B cell (primary cell): Measurements from ENCODE around the gene RTBDN. TPM values are rescaled to one million over a fixed set of nuclear protein-coding genes. Genes with fewer than 3 reads are reported as not detected.
"Not testable (repeated sequence)": the region's sequence is repeated elsewhere in the genome, so short reads cannot be mapped to it uniquely, and the experiment has no call there.

Source experiments
- ATAC-seq: fragments of 200-7000 bp; cut with Tn5 transposase; one replicate; pipeline ENCODE4 v1.10.0; 2021; ENCODE audit warnings: low read depth, mild to moderate bottlenecking, moderate number of reproducible peaks, moderate library complexity
- CTCF ChIA-PET: fragments of 350-600 bp; sonication (Branson Sonifier 250); formaldehyde crosslinking; loops from one replicate; lab custom pipeline; 2021; ENCODE audit warnings: antibody characterized with exemption, inconsistent platforms; lab: Charles Lee
- POLR2A ChIA-PET: fragments of 350-600 bp; sonication (Branson Sonifier 250); formaldehyde crosslinking; loops from one replicate; lab custom pipeline; 2021; ENCODE audit warnings: antibody characterized with exemption; lab: Charles Lee
- DNase-seq: peaks from one replicate; pipeline ENCODE4 v3.0.0; 2013
- H2AFZ ChIP-seq: 2 replicates; pipeline ENCODE4 v1.6.1; 2012; ENCODE audit warnings: mild to moderate bottlenecking, low read depth, low read length; ENCODE audit not compliant: insufficient read depth, poor library complexity, severe bottlenecking
- H3K27ac ChIP-seq, 2 donors: 1 replicate in 1 of 2; 2 replicates in 1 of 2; pipeline ENCODE4 v1.5.1; 2012 to 2013; ENCODE audit warnings: low read length in 2 of 2, mild to moderate bottlenecking in 2 of 2, moderate library complexity in 1 of 2
- H3K27me3 ChIP-seq, 4 experiments: fragments of 200-600 bp in 1 of 4; sonication (generic) in 1 of 4; replicated peaks in 1 of 4; 1 replicate in 2 of 4; 2 replicates in 2 of 4; pipeline versions ENCODE4 v1.6.1 to v1.7.0; 2013 to 2016; ENCODE audit warnings: low read length in 3 of 4, mild to moderate bottlenecking in 2 of 4, mixed read lengths in 1 of 4, moderate library complexity in 1 of 4; ENCODE audit not compliant: insufficient read depth in 4 of 4, control insufficient read depth in 3 of 4; ENCODE audit errors: control extremely low read depth in 1 of 4
- H3K36me3 ChIP-seq, 2 experiments: replicated peaks in 1 of 2; 1 replicate in 1 of 2; 2 replicates in 1 of 2; pipeline versions ENCODE4 v1.6.1 to v1.7.1; 2013; ENCODE audit warnings: low read length in 1 of 2; ENCODE audit not compliant: insufficient read depth in 2 of 2, control insufficient read depth in 1 of 2; ENCODE audit errors: control extremely low read depth in 1 of 2, extremely low read depth in 1 of 2
- H3K4me1 ChIP-seq, 2 donors: fragments of 200-600 bp in 1 of 2; sonication (generic) in 1 of 2; 1 replicate in 1 of 2; 2 replicates in 1 of 2; pipeline versions ENCODE4 v1.5.1 to v1.6.1; 2013 to 2017; ENCODE audit warnings: low read length in 2 of 2; ENCODE audit not compliant: control insufficient read depth in 2 of 2, insufficient read depth in 2 of 2
- H3K4me2 ChIP-seq: replicated peaks from 2 replicates; pipeline ENCODE3; 2012; ENCODE audit warnings: mild to moderate bottlenecking, low read depth, low read length; ENCODE audit not compliant: poor library complexity, severe bottlenecking
- H3K4me3 ChIP-seq, 5 experiments: fragments of 200-600 bp in 1 of 5; sonication (generic) in 1 of 5; 1 replicate in 3 of 5; 2 replicates in 2 of 5; pipeline versions ENCODE4 v1.5.1 to v1.7.0; 2011 to 2016; ENCODE audit warnings: low read length in 4 of 5, mild to moderate bottlenecking in 4 of 5, low read depth in 2 of 5, control low read depth in 1 of 5, moderate library complexity in 1 of 5; ENCODE audit not compliant: insufficient read depth in 1 of 5; ENCODE audit errors: control extremely low read depth in 1 of 5, extremely low read depth in 1 of 5
- H3K79me2 ChIP-seq: fragments of 200-600 bp; sonication (generic); one replicate; pipeline ENCODE4 v1.6.0; 2016; ENCODE audit warnings: low read length; ENCODE audit not compliant: control insufficient read depth, insufficient read depth
- H3K9ac ChIP-seq: fragments of 200-600 bp; sonication (generic); 2 replicates; pipeline ENCODE4 v1.6.1; 2017; ENCODE audit warnings: mild to moderate bottlenecking, low read length, moderate library complexity
- H3K9me3 ChIP-seq, 3 donors: one replicate each; pipeline versions ENCODE4 v1.6.1 to v1.7.1; 2013; ENCODE audit warnings: low read length in 2 of 3; ENCODE audit not compliant: control insufficient read depth in 2 of 3, insufficient read depth in 1 of 3; ENCODE audit errors: control extremely low read depth in 1 of 3
- H4K20me1 ChIP-seq: 2 replicates; pipeline ENCODE4 v1.6.0; 2012; ENCODE audit warnings: mild to moderate bottlenecking, low read length; ENCODE audit not compliant: insufficient read depth, control insufficient read depth, poor library complexity, severe bottlenecking
- H3K27ac Mint-ChIP-seq: one replicate; pipeline ENCODE4 v1.8.0; 2021; ENCODE audit warnings: mixed read lengths
- H3K27me3 Mint-ChIP-seq: one replicate; pipeline ENCODE4 v1.8.0; 2021; ENCODE audit warnings: mixed read lengths
- H3K4me1 Mint-ChIP-seq: one replicate; pipeline ENCODE4 v1.8.0; 2021; ENCODE audit warnings: mixed read lengths
- H3K4me3 Mint-ChIP-seq: one replicate; pipeline ENCODE4 v1.8.0; 2021; ENCODE audit warnings: mixed read lengths
- H3K9me3 Mint-ChIP-seq: one replicate; pipeline ENCODE4 v1.8.0; 2022; ENCODE audit warnings: mixed read lengths; ENCODE audit not compliant: insufficient read depth
- CTCF ChIP-seq: fragments of 200-600 bp; IDR thresholded peaks from one replicate; pipeline ENCODE4 v1.8.0; 2022; ENCODE audit warnings: antibody characterized with exemption, mild to moderate bottlenecking
- EZH2 ChIP-seq: IDR thresholded peaks from 2 replicates; pipeline ENCODE4 v1.6.1; 2012; ENCODE audit warnings: borderline replicate concordance, low read depth, mild to moderate bottlenecking, moderate library complexity, low read length; ENCODE audit not compliant: insufficient read depth, poor library complexity, severe bottlenecking
- WGBS: methylation state at CpG from one replicate; pipeline ENCODE4 v1.1.5; 2013; ENCODE audit warnings: missing lambda C conversion rate; ENCODE audit not compliant: insufficient coverage; 5-methylcytosine and 5-hydroxymethylcytosine counted together
- intact Hi-C: fragments of 100-400 bp; cut with micrococcal nuclease; formaldehyde crosslinking; loops from one replicate; pipeline ENCODE4 v1.10.0; 2022
- polyA plus RNA-seq: library from polyadenylated mRNA; depleted of rRNA; stranded (reverse); fragments of >200 nt; gene quantifications from 2 replicates; pipeline ENCODE4 v1.2.3, GENCODE V29; 2012
- total RNA-seq, 2 donors: library from RNA; stranded (reverse); fragments of 120-200 nt in 1 of 2; gene quantifications; 1 replicate in 1 of 2; 2 replicates in 1 of 2; pipeline versions ENCODE4 v1.2.3 to v1.2.4, GENCODE V29; 2013 to 2022

RTBDN gene
- total and polyA plus RNA-seq, 2 donors (not counting 1 experiment from before 2014, with no cell fraction given), result not detected

DNA sequence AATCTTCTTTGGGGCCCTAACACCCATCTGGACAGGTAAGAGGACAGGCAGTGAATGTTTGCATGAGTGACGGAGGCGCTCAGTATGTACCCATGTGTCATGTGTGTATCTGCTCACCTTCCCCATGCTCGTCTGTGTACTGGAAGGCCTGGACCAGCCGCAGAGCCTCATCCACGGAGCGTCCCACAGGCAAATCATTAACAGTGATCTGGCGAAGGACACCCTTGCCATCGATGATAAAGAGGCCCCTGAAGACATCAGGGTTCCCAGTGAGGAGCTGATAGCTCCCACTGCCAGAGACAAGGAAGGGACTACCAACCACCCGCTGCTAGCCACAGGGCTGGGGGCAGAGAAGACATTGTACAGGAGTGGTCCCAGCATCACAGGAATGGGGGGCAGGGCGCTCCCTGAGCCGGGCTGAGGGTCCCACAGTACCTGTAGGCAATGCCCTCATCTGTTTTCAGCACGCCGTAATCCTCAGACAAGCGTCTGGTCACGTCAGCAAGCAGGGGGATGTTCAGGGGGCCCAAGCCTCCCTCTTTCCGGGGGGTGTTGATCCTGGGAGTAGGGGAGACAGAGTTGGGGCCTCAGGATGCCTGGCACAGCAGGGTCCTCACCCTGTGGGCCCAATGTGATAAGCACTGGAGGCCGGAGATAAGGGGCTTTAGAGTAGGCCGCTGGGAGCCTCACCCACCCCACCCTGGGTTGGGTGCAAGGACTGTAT, 34.5 kb downstream of the RTBDN start:
- DNase-seq (no peak), ATAC-seq (no peak)
- CTCF ChIA-PET, result interaction anchor here (0.6 to 17.9 kb wide), 5 partner anchors 8 to 63 kb away, joined by 3 to 1147 read pairs (median 3); partner anchors contain the start of genes HOOK2 and JUNB
- H2AFZ ChIP-seq, result no peak overlapping the region
- no peak overlapping the region for H3K4me2 ChIP-seq
- no peaks in the 10 kb centered on the region for H4K20me1 ChIP-seq
- intact Hi-C loops, result no loop called here
- H3K79me2 ChIP-seq, result peaks cover 8% of the 10 kb centered on the region
- no peak overlapping the region for H3K9ac ChIP-seq
- H3K27me3 Mint-ChIP-seq, result peaks cover 3% of the 10 kb centered on the region
- POLR2A ChIA-PET, result interaction anchor here (0.6 to 1.9 kb wide), 4 partner anchors 9 to 299 kb away, joined by 4 to 10 read pairs (median 6); partner anchors contain the start of gene JUNB
- no peak overlapping the region for H3K27ac Mint-ChIP-seq
- H3K4me1 Mint-ChIP-seq, result peaks cover 30% of the 10 kb centered on the region
- no peaks in the 10 kb centered on the region for H3K9me3 Mint-ChIP-seq
- H3K27me3 ChIP-seq, result no peaks in the 10 kb centered on the region
- H3K4me1 ChIP-seq, result peaks cover 31 to 40% of the 10 kb centered on the region in 2 donors
- peaks cover 0 to 3% of the 10 kb centered on the region in 2 experiments for H3K36me3 ChIP-seq
- H3K4me3 Mint-ChIP-seq, result peak overlapping the region; percentile 88
- no peak overlapping the region for H3K27ac ChIP-seq
- H3K4me3 ChIP-seq, result no peak overlapping the region
- no peak for TF ChIP-seq CTCF
- no peak for TF ChIP-seq EZH2
- WGBS, result 95% methylated on average over 18 of the region's 18 CpGs
- H3K9me3 ChIP-seq, result no peaks in the 10 kb centered on the region

DNA sequence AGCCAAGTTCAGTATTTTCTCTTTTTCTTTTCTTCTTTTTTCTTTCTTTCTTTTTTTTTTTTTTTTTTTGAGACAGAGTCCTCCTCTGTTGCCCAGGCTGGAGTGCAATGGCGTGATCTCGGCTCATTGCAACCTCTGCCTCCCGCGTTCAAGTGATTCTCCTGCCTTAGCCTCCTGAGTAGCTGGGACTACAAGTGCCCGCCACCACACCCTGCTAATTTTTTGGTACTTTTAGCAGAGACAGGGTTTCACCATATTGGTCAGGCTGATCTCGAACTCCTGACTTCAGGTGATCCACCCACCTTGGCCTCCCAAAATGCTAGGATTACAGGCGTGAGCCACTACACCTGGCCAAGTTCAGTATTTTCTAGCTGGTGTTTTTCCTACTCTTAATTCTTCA, 36.8 kb downstream of the RTBDN start:
- H3K27me3 Mint-ChIP-seq, H3K9ac ChIP-seq, ATAC-seq, DNase-seq, H3K27me3 ChIP-seq, H3K4me3 ChIP-seq, H3K4me3 Mint-ChIP-seq, H3K27ac Mint-ChIP-seq, H3K9me3 ChIP-seq, H3K36me3 ChIP-seq, H3K4me2 ChIP-seq, H3K27ac ChIP-seq, H3K9me3 Mint-ChIP-seq, H4K20me1 ChIP-seq, H2AFZ ChIP-seq: not testable (repeated sequence)
- ChIA-PET POLR2A (interaction anchor here (1.2 to 2.6 kb wide), 3 partner anchors 8 to 21 kb away, joined by 7 to 11 read pairs (median 9); partner anchors contain the start of gene RNASEH2A), CTCF (interaction anchor here (0.7 to 17.9 kb wide), 8 partner anchors 11 to 124 kb away, joined by 3 to 1147 read pairs (median 12); partner anchors contain the start of genes DHPS and HOOK2)
- peaks cover 20% of the 10 kb centered on the region for H3K79me2 ChIP-seq
- peaks cover 39 to 49% of the 10 kb centered on the region in 2 donors for H3K4me1 ChIP-seq
- WGBS, result 92% methylated on average over 5 of the region's 7 CpGs
- intact Hi-C loops, result loop anchor here (2.0 kb wide), 1 partner anchor 49 kb away; no protein-coding TSS in a partner anchor
- H3K4me1 Mint-ChIP-seq, result peaks cover 37% of the 10 kb centered on the region
